Gastrocnemius medialis (tissue), 4 donors: ENCODE measurements around the gene PIMREG. TPM values are rescaled to one million over a fixed set of nuclear protein-coding genes. Genes with fewer than 3 reads are reported as not detected.

Source experiments
- ATAC-seq, 2 donors: fragments of 150-250 bp; one replicate each; pipeline ENCODE4 v1.9.1; 2016
- DNase-seq, 2 donors: peaks; one replicate each; pipeline ENCODE4 v3.0.0-alpha.2; 2019
- H3K27ac ChIP-seq, 4 donors: fragments of 200-600 bp; sonication (generic); 1 replicate in 1 of 4; 2 replicates in 3 of 4; pipeline ENCODE4 v1.5.1; 2016 to 2018; ENCODE audit warnings: mild to moderate bottlenecking in 2 of 4, moderate library complexity in 1 of 4
- H3K27me3 ChIP-seq, 3 donors: fragments of 200-600 bp; sonication (generic) in 2 of 3; 1 replicate in 1 of 3; 2 replicates in 2 of 3; pipeline versions ENCODE4 v1.5.1 to v1.6.0; 2016 to 2019; ENCODE audit warnings: mild to moderate bottlenecking in 1 of 3, moderate library complexity in 1 of 3
- H3K36me3 ChIP-seq, 2 donors: fragments of 200-600 bp; sonication (generic) in 1 of 2; one replicate each; pipeline ENCODE4 v1.5.1; 2017 to 2018
- H3K4me1 ChIP-seq, 2 donors: fragments of 200-600 bp; sonication (generic) in 1 of 2; one replicate each; pipeline ENCODE4 v1.5.1; 2016 to 2017; ENCODE audit warnings: mild to moderate bottlenecking in 2 of 2
- H3K4me3 ChIP-seq, 4 donors: fragments of 200-600 bp; sonication (generic) in 3 of 4; 1 replicate in 1 of 4; 2 replicates in 3 of 4; pipeline ENCODE4 v1.5.1; 2016 to 2019; ENCODE audit warnings: mild to moderate bottlenecking in 2 of 4
- H3K9me3 ChIP-seq, 3 donors: fragments of 200-600 bp; sonication (generic) in 2 of 3; 1 replicate in 1 of 3; 2 replicates in 2 of 3; pipeline ENCODE4 v1.5.1; 2016 to 2019
- CTCF ChIP-seq, 5 experiments: fragments of 450-650 bp in 3 of 5; fragments of 200-600 bp in 2 of 5; sonication (generic) in 2 of 5; IDR thresholded peaks in 4 of 5; conservative IDR thresholded peaks in 1 of 5; 1 replicate in 4 of 5; 2 replicates in 1 of 5; pipeline ENCODE4 v1.5.1; 2016 to 2019; ENCODE audit warnings: antibody characterized with exemption in 5 of 5, mild to moderate bottlenecking in 3 of 5, moderate library complexity in 3 of 5
- POLR2A ChIP-seq, 2 donors: fragments of 450-650 bp; IDR thresholded peaks; one replicate each; pipeline ENCODE4 v1.6.1; 2017; ENCODE audit warnings: antibody characterized with exemption in 2 of 2, mild to moderate bottlenecking in 2 of 2, moderate library complexity in 2 of 2
- in situ Hi-C, 4 donors: fragments of 200-750 bp; cut with MboI; loops; one replicate each; pipeline versions ENCODE4 v1.15.0 to v1.8.0; 2017; ENCODE audit warnings: low sequenced_read_pairs in 4 of 4
- intact Hi-C: fragments of 100-400 bp; cut with DNase I; formaldehyde crosslinking; loops from one replicate; pipeline ENCODE4 v1.15.1; 2023; ENCODE audit warnings: low total_unique reads
- total RNA-seq, 4 donors: library from RNA; depleted of rRNA; stranded (reverse); fragments of >200 nt; gene quantifications; one replicate each; pipeline versions ENCODE4 v1.1.0 to v1.2.3, GENCODE V29; 2016

PIMREG gene
- total RNA-seq, 4 donors from 2014 or later = 0.51 TPM; not detected in 3

GRCh38 chr17:6452471-6453266 lies 8.4 kb downstream of the PIMREG start:
- Histone ChIP-seq H3K9me3 (no peaks in the 10 kb centered on the region), H3K4me1 (peaks cover 4 to 13% of the 10 kb centered on the region in 2 donors), H3K27me3 (peaks cover 6 to 14% (median 12%) of the 10 kb centered on the region in 3 donors), H3K4me3 (no peak overlapping the region), H3K36me3 (no peaks in the 10 kb centered on the region), H3K27ac (no peak overlapping the region)
- intact Hi-C loops (no loop called here), in situ Hi-C loops (loop anchor here in 1 of 4 donors (25.0 kb wide), 1 partner anchor 135 kb away; no protein-coding TSS in a partner anchor)
- DNase-seq (no peak), ATAC-seq (no peak)
- no peak for TF ChIP-seq POLR2A (IDR thresholded peaks at IDR 0.05)
- no peak for TF ChIP-seq CTCF (IDR thresholded peaks at IDR 0.05 in 4 of 5, conservative IDR thresholded peaks at IDR 0.05 in 1 of 5)

- in situ Hi-C loops (loop anchor here in 1 of 4 donors (25.0 kb wide), 1 partner anchor 134 kb away; no protein-coding TSS in a partner anchor), intact Hi-C loops (no loop called here)
- TF ChIP-seq CTCF (IDR thresholded peaks at IDR 0.05 in 4 of 5, conservative IDR thresholded peaks at IDR 0.05 in 1 of 5) (no peak), POLR2A (IDR thresholded peaks at IDR 0.05) (no peak)
- peaks cover 6 to 14% (median 12%) of the 10 kb centered on the region in 3 donors for H3K27me3 ChIP-seq
- peaks cover 4 to 13% of the 10 kb centered on the region in 2 donors for H3K4me1 ChIP-seq
- DNase-seq = no peak
- H3K27ac ChIP-seq = no peak overlapping the region
- H3K36me3 ChIP-seq = no peaks in the 10 kb centered on the region
- no peaks in the 10 kb centered on the region for H3K9me3 ChIP-seq
- H3K4me3 ChIP-seq = no peak overlapping the region
- no peak for ATAC-seq
Observed at GRCh38 chr17:6453279-6454024, 9.2 kb downstream of the PIMREG start.

GRCh38 chr17:6454495-6455320 lies 10.5 kb downstream of the PIMREG start:
- DNase-seq = no peak
- Histone ChIP-seq H3K9me3 (no peaks in the 10 kb centered on the region), H3K4me3 (peak overlapping the region in 1 of 4 donors; percentile 5), H3K4me1 (peaks cover 4 to 13% of the 10 kb centered on the region in 2 donors), H3K27me3 (peaks cover 6 to 14% (median 12%) of the 10 kb centered on the region in 3 donors), H3K36me3 (no peaks in the 10 kb centered on the region), H3K27ac (no peak overlapping the region)
- intact Hi-C loops = no loop called here
- TF ChIP-seq CTCF (IDR thresholded peaks at IDR 0.05 in 4 of 5, conservative IDR thresholded peaks at IDR 0.05 in 1 of 5) = no peak
- TF ChIP-seq POLR2A (IDR thresholded peaks at IDR 0.05) = no peak
- ATAC-seq = no peak
- in situ Hi-C loops = loop anchor here in 1 of 4 donors (25.0 kb wide), 1 partner anchor 133 kb away; no protein-coding TSS in a partner anchor

DNA sequence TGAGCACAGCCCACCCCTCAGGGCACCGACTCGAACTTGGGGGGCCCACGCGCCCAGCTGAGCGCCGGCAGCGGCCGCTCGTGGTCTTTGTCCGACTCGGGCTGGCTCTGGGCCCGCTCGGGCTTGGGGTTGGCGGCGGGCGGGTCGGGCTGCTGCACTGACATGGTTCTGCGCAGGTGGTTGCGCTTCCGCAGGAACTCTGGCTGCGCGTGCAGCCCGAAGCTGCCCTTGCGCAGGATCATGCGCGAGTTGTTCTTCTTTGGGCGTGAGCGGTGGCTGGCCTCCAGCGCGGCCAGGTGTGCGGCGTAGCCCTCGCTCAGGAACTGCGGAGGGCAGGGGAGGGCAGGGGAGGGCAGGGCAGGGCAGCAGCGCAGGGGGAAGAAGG lies 11.1 kb downstream of the PIMREG start:
- in situ Hi-C loops = loop anchor here in 1 of 4 donors (25.0 kb wide), 1 partner anchor 132 kb away; no protein-coding TSS in a partner anchor
- no peak for ATAC-seq
- Histone ChIP-seq H3K27me3 (peaks cover 6 to 14% (median 12%) of the 10 kb centered on the region in 3 donors), H3K9me3 (no peaks in the 10 kb centered on the region), H3K4me1 (peaks cover 4 to 13% of the 10 kb centered on the region in 2 donors), H3K4me3 (peak overlapping the region in 1 of 4 donors; percentile 5), H3K27ac (no peak overlapping the region), H3K36me3 (no peaks in the 10 kb centered on the region)
- intact Hi-C loops = no loop called here
- TF ChIP-seq CTCF (IDR thresholded peaks at IDR 0.05 in 4 of 5, conservative IDR thresholded peaks at IDR 0.05 in 1 of 5) (no peak), POLR2A (IDR thresholded peaks at IDR 0.05) (no peak)
- no peak for DNase-seq
